Epithelial cell of proximal tubule (primary cell): ENCODE data around the gene MYL11. TPM values are rescaled to one million over a fixed set of nuclear protein-coding genes. Genes with fewer than 3 reads are reported as not detected.
A peak's percentile ranks its signal among the peaks of the same experiment; 100 is the strongest.

Experiments
- DNase-seq: peaks from one replicate; pipeline ENCODE4 v3.0.0-alpha.2; 2011; ENCODE audit warnings: low read depth
- H3K4me3 ChIP-seq: 2 replicates; pipeline ENCODE4 v1.5.1; 2011; ENCODE audit warnings: low read depth, mild to moderate bottlenecking, low read length
- total RNA-seq: library from RNA; depleted of rRNA; stranded (reverse); fragments of >200 nt; gene quantifications from 2 replicates; pipeline ENCODE4 v1.2.3, GENCODE V29; 2015
- TF ChIP-seq, protein P1 (sequence below): conservative IDR thresholded peaks from 2 replicates; pipeline ENCODE4 v1.5.1; 2012; ENCODE audit warnings: low read depth, mild to moderate bottlenecking, low read length

Gene MYL11
- total RNA-seq, 1 donor from 2014 or later: not detected

DNA sequence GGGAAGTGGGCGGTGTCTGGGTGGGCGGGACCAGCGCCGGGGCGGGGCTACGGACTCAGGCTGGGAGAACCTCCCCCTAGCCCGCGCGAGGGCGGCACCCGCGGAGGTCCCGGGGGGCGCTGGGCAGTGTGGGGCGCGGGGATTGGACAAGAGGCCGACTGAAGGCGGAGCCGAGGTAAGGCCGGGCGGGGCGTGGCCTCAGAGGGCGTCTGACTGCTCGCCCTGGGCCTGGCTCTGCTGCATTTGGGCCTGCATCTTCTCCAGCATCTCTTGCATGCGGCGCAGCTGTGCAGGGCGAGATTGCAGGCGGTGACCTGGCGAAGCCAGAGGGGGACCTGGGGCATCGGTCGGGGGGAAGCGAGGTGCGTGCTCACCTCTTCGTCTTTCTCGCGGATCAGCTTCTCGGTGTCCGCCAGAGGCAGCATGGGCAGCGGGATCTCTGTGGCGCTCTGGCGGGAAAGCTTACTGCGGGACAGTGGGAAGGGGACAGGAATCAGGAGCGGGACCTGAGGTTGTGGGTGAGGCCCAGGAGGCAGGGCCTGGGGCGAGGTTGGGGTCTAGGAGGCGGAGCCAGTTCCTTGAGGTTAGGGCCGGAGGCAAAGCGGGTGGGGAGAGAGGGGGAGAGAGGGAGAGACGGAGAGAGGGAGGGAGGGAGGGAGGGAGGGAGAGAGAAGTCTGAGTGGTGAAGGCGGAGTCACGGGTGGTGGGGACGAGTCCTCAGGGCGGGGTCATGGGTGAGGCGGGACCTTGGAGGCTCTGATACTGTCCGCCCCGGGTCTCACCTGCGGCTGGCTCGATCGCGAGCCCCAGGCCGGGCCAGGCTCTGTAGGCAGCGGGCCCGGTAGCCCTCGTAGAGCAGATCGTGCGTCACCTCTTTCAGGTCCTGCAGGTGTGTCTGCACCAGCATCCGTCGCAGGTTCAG, 3.9 kb downstream of the MYL11 start:
- H3K4me3 ChIP-seq: peak overlapping the region; percentile 80
- TF ChIP-seq, protein P1, sequence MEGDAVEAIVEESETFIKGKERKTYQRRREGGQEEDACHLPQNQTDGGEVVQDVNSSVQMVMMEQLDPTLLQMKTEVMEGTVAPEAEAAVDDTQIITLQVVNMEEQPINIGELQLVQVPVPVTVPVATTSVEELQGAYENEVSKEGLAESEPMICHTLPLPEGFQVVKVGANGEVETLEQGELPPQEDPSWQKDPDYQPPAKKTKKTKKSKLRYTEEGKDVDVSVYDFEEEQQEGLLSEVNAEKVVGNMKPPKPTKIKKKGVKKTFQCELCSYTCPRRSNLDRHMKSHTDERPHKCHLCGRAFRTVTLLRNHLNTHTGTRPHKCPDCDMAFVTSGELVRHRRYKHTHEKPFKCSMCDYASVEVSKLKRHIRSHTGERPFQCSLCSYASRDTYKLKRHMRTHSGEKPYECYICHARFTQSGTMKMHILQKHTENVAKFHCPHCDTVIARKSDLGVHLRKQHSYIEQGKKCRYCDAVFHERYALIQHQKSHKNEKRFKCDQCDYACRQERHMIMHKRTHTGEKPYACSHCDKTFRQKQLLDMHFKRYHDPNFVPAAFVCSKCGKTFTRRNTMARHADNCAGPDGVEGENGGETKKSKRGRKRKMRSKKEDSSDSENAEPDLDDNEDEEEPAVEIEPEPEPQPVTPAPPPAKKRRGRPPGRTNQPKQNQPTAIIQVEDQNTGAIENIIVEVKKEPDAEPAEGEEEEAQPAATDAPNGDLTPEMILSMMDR: peak; percentile 22
- no peak for DNase-seq

DNA sequence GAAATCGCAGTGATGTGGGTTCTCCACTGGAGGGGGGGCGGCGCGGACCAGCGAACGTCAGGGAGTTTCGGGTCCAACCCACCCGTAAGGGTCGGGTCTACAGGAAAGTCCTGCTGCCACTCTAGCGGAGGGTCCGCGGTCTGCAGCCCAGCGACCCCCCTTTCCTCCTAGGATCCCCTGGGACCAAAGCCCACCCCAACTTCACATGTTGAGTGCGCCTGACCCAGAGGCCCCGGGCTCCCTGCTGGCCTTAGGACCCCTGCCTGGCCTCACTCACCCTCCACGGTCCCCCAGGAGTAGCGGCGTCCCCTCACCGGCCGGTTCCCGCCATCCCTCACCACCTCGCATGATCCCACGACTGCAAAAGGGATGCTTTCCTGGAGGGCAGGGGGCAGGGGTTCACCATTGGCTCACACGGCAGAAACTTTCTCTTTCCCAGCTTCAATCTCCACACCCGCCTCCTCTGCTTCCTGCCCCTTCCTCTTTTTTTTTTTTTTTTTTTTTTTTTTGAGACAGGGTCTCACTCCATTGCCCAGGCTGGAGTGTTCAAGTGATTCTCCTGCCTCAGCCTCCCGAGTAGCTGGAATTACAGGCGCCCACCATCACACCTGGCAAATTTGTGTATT, 4.7 kb downstream of the MYL11 start:
- no peak for DNase-seq
- peak overlapping the region; percentile 80 for H3K4me3 ChIP-seq
- TF ChIP-seq, protein P1: no peak

DNA sequence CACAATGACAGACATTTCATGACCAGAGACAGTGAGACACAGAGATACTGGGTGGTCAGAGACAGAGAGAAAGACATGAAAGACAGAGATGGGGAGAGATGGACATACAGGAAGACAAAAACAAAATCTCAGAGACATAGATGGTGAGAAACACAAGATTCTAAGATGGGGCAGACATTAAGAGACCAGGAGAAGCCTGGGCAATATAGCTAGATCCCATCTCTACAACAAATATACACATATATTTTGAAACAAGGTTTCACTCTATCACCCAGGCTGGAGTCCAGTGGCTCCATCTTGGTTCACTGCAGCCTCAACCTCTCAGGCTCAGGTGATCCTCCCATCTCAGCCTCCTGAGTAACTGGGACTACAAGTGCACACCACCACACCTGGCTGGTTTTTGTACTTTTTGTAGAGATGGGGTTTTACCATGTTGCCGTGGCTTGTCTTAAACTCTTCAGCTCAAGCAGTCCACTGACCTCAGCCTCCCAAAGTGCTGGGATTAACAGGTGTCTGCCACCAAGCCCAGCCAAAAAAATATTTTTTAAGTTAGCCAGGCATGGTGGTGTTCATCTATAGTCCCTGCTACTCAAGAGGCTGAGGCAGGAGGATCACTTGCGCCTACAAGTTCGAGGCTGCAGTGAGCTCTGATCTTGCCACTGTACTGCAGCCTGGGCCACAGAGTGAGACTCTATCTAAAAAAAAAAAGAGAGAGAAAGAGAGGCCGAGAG, 5.6 kb downstream of the MYL11 start:
- no peak overlapping the region for H3K4me3 ChIP-seq
- DNase-seq: no peak
- TF ChIP-seq, protein P1: no peak

DNA sequence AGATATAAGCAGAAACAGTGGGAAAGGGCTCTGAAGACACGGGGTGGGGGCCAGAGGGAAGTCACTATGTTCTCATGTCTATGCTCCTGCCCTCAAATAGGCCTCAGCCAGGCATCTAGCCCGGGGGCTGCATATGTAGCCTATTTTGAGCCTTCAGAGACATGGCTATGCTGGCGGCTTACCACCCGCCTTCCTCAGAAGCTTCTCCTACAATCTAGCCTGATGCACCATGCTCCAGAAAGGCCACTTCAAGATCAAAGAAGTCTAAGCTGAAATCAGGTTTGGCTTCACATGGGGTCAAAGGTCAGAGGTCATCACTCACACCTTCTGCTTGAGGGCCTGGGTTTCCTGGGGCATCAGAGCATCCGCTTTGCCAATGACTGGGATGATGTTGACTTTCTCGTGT, 6.2 kb downstream of the MYL11 start:
- DNase-seq: no peak
- TF ChIP-seq, protein P1: no peak
- no peak overlapping the region for H3K4me3 ChIP-seq

DNA sequence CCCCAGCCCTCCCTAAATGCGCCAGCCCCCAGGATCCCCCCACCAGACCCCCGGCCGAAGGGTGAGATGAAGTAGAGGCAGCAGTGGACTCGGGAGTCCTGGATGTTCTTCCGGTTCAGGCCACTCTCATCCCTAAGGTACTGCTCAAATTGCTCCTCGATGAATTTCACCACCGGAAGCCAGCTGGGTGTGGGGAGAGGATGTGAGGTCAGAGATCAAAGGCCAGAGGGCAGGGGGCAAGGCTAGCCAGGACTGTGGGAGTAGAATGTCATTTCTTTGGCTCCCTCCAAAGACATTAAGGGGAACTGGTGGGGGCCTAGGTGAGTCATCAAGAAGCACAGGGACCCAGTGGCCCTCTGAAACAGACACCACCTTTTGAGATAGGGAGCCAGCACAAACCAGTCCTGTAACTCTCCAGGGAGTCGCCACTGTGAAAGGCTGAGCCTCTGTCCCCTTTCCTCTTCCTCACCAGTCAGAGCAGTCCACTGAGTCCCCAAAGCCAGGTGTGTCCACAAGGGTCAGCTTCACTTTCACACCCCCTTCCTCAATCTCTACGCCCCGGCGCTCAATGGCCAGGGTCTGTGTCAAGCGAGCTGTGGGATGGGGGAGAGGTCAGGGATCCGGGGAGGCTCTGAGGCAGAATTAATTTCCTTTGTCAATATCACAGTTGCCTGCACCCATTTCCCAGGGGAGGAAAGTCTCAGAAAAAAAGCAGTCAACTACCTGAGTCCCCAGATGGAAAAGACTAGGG, 6.9 kb downstream of the MYL11 start:
- no peak for DNase-seq
- H3K4me3 ChIP-seq: no peak overlapping the region
- TF ChIP-seq, protein P1: no peak

DNA sequence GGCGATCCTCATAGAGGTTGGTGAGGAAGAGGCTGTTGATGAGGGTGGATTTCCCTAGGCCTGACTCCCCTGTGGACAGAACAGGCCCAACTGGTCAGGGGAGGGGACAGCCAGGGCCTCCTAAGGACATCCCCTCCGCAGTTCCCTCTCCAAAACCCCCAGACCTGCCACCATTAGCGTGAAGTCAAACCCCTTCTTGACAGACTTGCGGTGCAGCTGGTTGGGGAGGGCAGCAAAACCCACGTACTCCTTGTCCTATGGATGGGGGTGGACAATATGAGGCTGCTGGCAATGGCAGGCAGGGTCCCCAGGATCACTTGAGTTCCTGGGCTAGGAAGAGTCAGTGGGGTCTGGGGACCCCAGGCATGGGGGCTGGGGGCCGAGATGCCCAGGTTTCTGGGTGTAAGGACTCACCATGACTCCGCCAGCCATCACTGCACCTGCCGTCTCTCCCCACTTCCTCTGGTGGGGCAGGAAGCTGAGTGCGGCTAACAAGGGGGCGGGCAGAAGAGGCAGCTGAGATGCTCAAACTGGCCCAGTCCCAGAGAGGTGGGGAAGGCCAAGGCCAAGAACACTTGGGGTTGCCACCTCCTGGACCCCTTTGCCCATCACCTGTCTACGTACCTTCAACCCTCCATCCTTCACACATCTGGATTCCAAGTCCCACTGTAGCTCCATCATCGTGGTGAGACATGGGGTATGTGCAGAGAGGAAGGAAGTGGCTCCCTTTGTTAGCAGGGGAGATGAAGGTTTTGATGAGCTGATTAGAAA, 7.7 kb downstream of the MYL11 start, which contains the start of gene SEPTIN1:
Gene SEPTIN1 (minus strand): TSS at position 451 of the 771 bp plus-strand sequence. CDS start 19 bp downstream, at position 432.
- DNase-seq: no peak
- H3K4me3 ChIP-seq: no peak within 1 kb of the TSS
- TF ChIP-seq, protein P1: no peak
